GM21825 (cell line): Measurements from ENCODE around the gene FHIT.
A peak's percentile ranks its signal among the peaks of the same experiment; 100 is the strongest.

Experiments
- ATAC-seq: cut with Tn5 transposase; IDR thresholded peaks from one replicate; pipeline ENCODE4 v1.9.1; 2021; ENCODE audit warnings: mild to moderate bottlenecking, moderate library complexity; ENCODE audit not compliant: unreplicated experiment

The FHIT gene

GRCh38 chr3:61172684-61173083 is 78.6 kb downstream of the FHIT start:
- ATAC-seq = peak; percentile 77

- ATAC-seq = no peak
These were observed 79.0 kb downstream of the FHIT start for GRCh38 chr3:61172203-61172602.

- no peak for ATAC-seq
These were observed 81.5 kb downstream of the FHIT start for GRCh38 chr3:61169621-61170251.

GRCh38 chr3:61168286-61168685 is 83.0 kb downstream of the FHIT start:
- no peak for ATAC-seq

GRCh38 chr3:61162965-61163364 is 88.3 kb downstream of the FHIT start:
- ATAC-seq = no peak

DNA sequence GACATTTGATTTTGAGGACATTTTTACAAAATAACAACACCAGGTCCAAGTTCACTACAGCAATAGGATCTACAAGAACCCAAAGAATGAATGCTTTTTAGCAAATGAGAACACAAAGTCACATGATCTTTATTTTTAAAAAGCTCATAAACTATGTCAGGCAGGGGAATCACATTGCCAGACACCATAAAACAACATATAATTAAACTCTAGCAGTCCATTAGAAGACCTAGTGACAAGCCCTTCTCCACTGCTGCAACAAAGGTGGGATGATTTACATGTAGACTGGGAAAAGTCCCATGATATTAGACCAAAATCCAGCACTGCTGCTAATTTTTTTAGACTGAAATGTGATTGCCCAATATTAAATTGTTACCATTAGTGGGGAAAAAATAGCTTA is 92.6 kb downstream of the FHIT start:
- no peak for ATAC-seq

GRCh38 chr3:61158216-61158615 is 93.0 kb downstream of the FHIT start:
- no peak for ATAC-seq

- peak; percentile 87 for ATAC-seq
These were observed 93.8 kb downstream of the FHIT start for GRCh38 chr3:61157414-61157813.

DNA sequence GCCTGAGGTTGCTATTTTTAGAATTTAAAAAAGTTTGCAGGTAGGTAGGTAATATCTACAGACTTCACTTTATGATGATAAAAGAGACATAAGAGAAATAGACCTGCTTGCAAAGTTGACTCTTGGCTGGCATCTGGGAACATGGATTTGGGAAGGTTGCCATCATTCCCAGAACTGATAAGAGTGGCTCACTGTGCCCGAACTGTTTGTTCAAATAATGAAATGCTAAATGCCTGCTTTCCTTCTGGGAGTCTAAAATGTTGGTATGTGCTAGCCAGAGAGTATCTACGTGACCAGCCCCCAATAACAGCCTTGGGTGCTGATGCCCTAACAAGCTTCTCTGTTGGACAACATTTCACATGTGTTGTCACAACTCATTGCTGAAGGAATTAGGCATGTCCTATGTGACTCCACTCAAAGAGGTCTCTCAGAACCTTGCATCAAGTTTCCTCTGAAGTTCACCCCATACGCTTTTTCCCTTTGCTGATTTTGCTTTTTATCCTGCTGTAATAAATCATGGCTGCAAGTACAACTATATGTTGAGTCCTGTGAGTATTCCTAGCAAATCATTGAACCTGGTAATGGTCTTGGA is 95.5 kb downstream of the FHIT start:
- ATAC-seq = no peak

GRCh38 chr3:61154457-61155198 is 96.6 kb downstream of the FHIT start:
- no peak for ATAC-seq

GRCh38 chr3:61152071-61152470 is 99.2 kb downstream of the FHIT start:
- ATAC-seq = no peak

- no peak for ATAC-seq
These were observed 102.0 kb downstream of the FHIT start for GRCh38 chr3:61149236-61149635.

GRCh38 chr3:61146010-61146890 is 105.0 kb downstream of the FHIT start:
- ATAC-seq = no peak

DNA sequence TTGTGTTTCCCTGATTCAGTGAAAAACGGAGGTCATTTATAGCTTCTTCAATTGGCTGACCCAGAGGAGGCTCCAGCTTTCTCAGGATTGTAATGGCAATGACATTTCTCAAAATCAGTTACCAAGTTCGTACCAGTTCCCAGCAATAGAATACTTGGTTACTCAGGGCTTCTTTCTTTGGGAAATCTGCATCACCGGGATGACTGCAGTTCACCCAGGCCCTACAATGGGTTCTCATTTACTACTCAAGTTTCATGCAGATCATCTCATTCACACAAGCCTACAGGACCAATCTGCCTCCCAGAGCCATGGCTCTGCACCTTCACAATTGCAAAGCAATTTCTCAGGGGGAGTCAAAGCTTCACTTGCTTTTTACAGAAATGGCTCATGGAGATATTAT is 109.6 kb downstream of the FHIT start:
- no peak for ATAC-seq

DNA sequence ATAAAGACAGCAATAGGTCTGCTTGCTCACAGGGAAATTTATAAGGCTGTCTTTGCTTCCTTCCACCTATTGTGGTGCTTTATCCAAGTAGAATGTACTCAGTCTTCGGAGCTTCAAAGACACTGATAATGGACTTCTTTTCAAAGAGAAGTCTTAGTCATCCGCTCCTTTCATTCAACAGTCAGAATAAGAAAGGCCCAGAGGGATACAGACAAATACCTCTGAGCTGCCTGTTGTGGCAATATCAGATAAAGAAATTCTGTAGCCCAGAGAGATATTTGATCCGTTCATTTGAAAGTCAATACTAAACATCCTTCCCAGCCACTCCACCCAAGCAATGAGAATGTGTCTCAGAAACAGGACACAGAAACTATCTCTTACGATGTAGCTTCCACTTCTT is 110.0 kb downstream of the FHIT start:
- no peak for ATAC-seq

- ATAC-seq = no peak
These were observed 111.6 kb downstream of the FHIT start for GRCh38 chr3:61139686-61140085.

DNA sequence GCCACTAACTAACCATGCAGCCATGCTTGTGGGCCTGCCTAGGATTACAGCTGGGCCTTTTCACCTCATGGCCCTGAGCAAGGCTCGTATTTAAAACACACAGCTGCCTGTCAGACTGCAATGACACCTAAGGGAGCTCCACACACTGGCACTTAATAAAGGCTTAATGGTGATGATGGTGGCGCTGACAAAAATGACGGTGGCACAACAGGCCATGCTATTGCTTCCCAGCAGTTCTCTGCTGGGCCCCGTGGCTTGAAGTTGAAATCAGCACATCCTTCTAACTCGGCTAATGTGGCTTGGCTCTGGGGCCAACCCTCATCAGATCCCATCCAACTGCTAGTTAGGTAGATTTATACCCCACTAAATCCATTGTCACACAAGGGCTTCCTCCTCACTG is 112.9 kb downstream of the FHIT start:
- no peak for ATAC-seq

GRCh38 chr3:61136191-61136590 is 115.1 kb downstream of the FHIT start:
- ATAC-seq = no peak

DNA sequence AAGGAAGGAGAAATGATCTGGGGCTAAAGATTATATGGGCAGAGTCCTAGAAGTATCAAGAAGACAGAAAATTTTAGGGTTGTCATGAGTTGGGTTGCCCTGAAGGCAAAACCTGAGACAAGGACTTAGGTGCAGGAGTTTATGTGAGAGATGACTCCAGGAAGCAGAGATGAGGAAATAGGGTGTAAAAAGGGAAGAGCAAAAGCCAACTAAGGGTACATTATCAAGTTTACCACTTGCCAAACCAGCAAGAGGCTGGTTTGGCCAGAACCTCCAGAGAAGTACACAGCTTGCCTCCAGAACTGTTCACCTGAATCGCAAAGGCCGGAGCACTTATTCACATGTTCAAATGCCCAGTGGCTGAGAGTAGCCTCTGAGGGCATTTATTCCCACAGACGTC is 116.7 kb downstream of the FHIT start:
- no peak for ATAC-seq

GRCh38 chr3:61132062-61132461 is 119.2 kb downstream of the FHIT start:
- no peak for ATAC-seq

- no peak for ATAC-seq
These were observed 132.4 kb downstream of the FHIT start for GRCh38 chr3:61118830-61119229.
